GM21576 (cell line): ENCODE data around the gene IRAK2.
"Not testable (repeated sequence)": the region's sequence is repeated elsewhere in the genome, so short reads cannot be mapped to it uniquely, and the experiment has no call there.

Source experiments
- ATAC-seq: cut with Tn5 transposase; IDR thresholded peaks from one replicate; pipeline ENCODE4 v1.9.1; 2021; ENCODE audit warnings: mild to moderate bottlenecking, moderate library complexity; ENCODE audit not compliant: unreplicated experiment

Gene IRAK2

DNA sequence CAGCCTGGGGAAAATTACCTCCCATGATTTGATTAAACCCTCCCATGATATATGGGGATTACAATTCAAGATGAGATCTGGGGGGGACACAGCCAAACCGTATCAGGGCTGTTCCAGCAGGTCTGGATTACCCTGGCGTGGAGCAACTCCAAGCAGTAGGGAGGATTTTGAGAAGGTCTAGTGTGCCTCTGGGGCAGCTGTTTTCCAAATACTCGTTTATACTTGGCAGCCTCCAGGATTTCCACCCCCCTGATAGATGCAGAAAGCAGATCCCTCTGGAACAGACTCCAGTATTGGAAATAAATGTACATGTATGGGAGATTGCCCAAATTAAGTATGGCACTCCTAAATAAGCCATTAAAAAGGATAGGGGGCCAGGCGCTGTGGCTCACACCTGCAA lies 7.7 kb upstream of the IRAK2 start:
- no peak for ATAC-seq

DNA sequence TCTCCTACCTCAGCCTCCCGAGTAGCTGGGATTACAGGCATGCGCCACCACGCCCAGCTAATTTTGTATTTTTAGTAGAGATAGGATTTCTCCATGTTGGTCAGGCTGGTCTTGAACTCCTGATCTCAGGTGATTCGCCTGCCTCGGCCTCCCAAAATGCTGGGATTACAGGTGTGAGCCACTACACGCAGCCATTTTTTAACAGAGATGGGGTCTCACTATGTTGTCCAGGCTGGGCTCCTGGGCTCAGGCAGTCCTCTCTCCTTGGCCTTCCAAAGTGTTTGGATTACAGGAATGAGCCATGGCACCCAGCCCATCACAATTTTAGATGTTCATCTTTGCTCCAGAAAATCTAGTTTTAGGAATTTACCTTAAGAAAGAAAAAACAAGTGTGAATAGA lies 6.2 kb upstream of the IRAK2 start:
- not testable (repeated sequence) for ATAC-seq

DNA sequence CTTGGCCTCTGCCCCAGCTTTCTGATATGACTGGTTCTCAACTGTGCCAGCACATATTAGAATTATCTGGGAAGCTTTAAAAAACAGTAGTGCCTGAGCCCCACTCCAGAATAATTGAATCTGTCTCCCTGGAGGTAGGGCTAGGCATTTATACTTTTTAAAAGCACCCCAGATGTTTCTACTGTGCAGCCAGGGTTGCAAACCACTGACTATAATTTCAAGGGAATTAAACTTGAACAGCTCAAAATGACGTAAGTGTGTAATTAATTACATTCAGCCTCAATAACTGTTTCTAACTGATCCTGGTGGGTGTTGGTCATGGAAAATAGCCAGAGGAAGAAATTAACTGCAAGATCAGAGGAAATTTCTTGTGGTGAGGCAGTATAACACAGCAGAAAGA lies 4.4 kb upstream of the IRAK2 start:
- no peak for ATAC-seq

DNA sequence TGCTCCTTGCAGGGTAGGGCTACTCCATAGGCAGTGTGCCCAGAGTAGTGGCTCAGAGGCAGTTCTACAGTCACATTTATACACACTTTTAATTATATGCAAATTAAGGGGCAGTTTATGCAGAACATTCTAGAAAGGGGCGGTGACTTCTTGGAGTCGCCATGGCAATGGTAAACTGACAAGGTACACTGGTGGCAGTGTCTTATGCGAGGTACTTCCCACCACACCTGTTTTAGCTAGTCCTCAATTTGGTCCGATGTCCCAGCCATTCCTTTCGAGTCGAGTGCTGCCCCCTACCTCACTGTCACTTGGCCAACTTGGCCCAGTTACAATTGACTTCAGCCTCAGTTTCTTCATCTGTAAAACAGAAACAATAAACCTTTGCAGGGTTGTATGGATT lies 3.8 kb upstream of the IRAK2 start:
- no peak for ATAC-seq

DNA sequence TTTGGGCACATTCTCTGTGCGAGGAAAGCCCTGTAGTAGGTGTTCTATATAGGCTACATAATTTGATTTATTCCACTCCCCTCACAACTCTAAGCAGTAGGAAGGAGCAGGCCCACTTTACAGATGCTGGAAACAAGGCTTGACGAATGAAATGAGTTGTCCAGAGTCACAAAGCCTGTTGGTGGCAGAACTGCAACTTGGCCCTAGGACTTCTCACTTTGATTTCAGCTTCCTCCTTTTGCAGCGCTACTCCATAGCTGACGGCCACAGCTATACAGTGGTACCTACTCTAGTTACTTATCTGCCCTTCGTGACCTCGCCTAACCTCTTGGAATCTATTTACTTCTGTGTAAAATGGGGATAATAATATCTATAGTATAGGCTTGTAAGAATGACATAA lies 2.5 kb upstream of the IRAK2 start:
- ATAC-seq = no peak

DNA sequence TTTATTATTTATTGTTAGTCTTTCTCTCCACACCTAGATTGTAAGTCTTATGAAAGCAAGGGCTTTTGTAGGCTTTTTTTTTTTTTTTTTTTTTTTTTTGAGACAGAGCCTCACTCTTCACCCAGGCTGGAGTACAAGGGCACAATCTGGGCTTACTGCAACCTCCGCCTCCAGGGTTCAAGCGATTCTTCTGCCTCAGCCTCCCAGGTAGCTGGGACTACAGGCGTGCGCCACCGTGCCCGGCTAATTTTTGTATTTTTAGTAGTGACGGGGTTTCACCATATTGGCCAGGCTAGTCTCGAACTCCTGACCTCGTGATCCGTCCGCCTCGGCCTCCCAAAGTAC lies 546 bp upstream of the IRAK2 start:
- ATAC-seq = not testable (repeated sequence)

DNA sequence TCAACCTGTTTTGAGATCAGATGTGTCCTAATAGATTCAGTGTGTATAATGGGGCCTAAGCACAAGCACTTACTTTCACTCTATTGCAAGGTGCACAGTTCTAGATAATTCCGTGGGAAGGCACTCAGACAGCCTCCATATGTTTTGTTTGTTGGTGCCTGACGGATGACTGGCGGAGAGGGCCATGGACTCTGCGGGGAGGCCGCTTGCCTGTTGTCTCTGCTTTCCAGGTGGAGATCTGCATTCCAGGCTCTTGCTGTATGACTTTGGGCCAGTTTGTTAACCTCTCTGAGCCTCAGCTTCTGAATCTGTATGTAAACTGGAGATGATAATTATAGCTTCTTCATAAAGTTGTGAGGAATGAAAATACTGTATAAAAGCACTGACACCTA lies 1.5 kb downstream of the IRAK2 start:
- ATAC-seq = no peak

DNA sequence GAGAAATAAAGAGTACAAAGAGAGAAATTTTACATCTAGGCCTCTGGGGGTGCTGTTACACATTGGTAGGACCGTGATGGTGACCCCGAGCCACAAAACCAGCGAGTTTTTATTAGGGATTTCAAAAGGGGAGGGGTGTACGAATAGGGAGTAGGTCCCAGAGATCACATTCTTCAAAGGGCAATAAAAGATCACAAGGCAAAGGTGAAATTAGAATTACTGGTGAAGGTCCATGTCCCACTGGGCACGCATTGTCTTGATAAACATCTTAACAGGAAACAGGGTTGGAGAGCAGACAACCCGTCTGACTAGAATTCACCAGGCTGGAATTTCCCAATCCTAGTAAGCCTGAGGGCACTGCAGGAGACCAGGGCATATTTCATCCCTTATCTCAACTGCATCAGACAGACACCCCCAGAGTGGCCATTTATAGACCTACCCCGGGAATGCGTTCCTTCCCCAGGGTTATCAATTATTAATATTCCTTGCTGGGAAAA lies 4.3 kb downstream of the IRAK2 start:
- ATAC-seq = no peak

DNA sequence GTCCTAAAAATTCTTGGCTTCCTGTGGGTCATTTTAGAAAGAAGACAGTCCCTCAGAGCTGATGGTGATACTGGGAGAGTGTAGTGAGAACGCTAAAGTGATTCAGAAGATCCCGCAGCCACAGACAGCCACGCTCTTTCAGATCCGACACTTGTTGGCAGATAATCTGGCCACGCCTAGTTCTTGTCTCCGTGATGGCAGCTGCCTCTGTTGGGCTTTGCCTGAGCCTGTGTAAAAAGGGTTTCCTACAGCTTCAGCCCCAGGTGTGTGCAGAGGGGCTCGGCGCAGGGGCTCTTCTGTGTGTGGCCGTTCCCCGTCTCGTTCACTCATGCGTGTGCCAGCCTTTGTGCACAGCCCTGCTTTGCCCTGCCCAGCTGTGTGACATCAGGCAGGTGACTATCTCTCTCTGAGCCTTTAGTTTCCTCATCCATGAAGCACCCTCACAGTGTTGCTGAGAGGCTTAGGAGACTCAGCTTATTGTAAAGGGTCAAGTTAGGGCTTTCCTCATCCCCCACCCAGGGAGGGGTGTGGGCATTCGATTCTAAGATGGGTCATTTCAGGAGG lies 6.3 kb downstream of the IRAK2 start:
- no peak for ATAC-seq

DNA sequence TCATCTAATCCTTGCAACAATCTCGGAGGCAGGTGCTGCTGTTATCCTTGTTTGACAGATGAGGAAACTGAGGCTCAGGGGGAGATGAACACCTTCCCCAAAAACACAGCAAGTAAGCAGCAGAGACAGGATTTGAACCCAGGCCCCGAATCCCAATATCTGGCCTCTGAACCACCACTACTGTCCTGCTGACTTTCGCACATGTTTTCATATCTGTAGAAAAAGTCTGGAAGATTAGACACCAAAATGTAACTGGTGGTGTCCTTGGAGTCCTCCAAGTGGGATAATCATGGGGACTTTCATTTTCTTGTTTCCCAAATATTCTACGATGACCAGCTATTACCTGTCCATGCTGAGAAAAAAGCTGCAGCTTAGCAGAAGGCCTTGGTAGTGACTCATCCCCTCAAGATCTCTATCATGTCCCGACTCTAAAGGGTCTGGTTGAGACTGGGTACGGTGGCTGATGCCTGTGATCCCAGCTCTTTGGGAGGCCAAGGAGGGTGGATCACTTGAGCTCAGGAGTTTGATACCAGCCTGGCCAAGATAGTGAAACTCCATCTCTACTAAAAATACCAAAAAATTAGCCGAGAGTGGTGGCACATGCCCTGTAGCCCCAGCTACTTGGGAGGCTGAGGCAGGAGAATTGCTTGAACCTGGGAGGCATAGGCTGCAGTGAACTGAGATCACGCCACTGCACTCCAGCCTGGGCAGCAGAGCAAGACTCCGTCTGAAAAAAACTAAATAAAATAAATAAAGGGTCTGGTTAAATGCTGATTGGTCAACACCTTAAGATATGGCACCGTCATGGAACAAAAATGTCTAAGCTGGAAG lies 8.6 kb downstream of the IRAK2 start:
- no peak for ATAC-seq

DNA sequence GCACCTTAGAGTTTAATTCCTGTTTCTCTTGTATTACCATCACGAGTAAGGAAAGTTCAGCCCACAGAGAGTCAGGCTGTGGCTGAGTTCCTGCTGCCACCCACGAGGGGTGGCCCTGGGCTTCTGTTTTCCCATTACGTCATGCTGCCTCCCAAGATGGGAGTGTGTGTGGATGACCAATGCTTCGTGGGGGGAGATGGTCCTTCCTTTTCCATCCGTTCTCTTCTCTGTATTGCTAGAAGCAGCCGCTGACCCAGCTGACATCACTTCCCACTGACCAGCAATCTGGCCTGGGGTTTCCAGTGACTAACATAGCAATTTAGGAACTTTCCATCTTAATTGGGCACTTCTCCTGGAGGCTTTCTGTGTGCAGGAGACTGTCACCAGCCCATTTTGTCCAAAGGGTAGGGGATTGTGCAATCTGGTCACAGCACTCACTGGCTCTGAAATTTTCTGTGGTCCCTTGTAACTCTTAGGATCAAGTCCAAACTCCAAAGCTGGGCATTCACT lies 9.3 kb downstream of the IRAK2 start:
- no peak for ATAC-seq

DNA sequence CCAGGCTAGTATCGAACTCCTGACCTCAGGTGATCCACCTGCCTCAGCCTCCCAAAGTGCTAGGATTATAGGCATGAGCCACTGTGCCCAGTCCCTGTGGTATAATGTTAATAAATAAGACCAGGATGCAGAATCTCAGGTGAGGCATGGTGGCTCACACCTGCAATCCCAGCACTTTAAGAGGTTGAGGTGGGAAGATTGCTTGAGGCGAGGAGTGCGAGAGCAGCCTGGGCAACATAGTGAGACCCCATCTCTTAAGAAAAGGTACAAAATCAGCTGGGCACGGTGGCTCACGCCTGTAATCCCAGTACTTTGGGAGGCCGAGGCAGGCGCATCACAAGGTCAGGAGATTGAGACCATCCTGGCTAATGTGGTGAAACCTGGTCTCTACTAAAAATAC lies 10.6 kb downstream of the IRAK2 start:
- ATAC-seq = not testable (repeated sequence)

DNA sequence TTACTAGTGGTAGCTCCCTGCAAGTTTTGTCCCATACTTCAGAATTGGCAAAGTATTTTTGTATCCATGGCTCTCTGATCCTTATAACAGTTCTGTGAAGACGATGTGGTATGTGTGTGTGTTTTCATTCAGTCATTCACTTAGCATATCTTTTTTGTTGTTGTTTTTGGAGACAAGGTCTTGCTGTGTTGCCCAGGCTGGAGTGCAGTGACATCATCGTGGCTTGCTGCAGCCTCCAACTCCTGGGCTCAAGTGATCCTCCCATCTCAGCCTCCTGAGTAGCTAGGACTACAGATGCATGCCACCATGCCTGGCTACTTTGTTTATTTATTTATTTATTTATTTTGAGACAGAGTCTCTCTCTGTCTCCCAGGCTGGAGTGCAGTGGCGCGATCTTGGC lies 11.4 kb downstream of the IRAK2 start:
- ATAC-seq = not testable (repeated sequence)

DNA sequence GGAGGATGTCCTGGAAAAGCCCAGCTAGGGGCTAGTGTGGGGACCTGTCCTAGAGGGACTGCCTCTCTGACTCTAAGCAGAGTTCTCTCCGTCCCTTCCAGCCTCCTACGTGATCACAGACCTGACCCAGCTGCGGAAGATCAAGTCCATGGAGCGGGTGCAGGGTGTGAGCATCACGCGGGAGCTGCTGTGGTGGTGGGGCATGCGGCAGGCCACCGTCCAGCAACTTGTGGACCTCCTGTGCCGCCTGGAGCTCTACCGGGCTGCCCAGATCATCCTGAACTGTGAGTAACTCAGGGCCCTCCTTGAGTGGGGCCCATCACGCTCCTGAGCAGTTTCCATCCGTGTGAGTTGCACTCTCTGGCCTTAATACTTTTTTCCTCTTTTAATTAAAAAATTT lies 13.0 kb downstream of the IRAK2 start:
- no peak for ATAC-seq

DNA sequence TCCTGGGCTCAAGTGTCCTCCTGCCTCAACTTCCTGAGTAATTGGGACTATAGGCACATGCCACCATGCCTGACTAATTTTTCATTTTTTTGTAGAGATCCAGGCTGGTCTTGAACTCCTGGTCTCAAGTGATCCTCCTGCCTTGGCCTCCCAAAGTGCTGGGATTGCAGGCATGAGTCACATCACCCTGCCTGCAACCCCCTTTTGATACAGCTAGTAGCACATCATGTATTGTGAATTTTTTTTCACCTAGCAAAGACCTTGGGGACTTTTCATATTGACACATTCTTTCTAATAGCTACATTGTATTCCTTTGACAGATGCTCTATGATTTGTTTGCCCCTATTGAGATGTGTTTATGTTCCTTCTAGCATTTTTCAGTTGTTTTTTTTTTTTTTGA lies 14.2 kb downstream of the IRAK2 start:
- ATAC-seq = no peak

DNA sequence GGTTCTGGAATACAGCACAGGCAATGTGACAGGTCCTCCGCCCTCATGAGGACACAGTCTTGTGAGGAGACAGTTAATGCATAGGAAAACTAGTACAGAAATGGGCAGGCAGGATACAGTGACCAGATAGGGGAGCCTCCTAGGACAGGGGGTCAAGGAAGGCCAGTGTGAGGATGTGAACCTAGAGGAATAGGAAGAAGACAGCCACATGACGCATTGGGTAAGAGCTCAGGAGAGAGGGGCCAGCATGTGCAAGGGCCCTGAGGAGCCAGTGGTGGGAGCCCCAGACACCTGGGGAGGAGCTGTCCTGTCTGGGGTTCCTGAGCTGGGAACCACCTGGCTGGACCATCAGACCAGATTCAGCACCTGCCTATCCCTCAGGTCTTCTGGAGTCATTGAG lies 15.6 kb downstream of the IRAK2 start:
- ATAC-seq = no peak

DNA sequence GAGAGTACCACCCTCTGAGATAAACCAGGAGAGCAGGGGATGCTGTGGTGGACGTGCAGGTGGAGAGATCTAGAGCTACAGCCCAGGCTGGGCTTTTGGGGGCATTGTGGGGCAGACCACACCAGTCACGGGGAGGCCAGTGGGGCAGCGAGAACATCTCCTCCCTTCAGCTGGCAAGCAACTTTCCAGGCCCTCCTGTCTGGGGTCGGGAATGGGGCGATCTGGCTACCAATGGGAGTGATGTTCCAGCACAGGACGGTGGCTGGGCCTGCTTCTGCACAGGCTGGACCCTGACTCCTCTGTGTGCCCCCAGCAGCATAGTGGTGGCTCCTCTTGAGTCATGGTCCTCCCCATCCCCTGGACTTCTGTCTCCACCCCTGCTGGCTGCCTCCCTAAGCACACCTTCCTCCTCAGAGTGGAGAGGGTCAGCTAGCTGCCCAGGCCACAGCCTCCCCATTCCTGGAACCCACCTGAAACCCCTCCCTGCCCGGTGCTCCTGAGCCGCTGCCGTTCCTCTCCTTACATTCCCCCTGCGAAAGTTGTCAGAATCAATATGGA lies 16.1 kb downstream of the IRAK2 start:
- no peak for ATAC-seq

DNA sequence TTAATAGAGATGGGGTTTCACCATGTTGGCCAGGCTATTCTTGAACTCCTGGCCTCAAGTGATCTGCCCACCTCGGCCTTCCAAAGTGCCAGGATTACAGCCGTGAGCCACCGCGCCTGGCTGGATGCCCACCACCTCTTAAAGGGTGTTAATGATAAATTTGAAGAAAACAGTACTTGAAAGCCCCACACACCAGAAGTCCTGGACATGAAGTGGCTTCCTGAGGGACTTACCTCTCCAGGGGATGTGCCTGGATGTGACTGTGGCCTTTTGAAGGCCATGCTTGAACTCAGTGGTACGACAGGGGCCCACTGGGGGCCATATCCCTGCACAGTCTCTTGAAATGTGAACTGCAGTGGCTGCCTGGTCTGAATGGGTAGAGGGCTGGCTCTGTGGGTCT lies 18.2 kb downstream of the IRAK2 start:
- no peak for ATAC-seq

DNA sequence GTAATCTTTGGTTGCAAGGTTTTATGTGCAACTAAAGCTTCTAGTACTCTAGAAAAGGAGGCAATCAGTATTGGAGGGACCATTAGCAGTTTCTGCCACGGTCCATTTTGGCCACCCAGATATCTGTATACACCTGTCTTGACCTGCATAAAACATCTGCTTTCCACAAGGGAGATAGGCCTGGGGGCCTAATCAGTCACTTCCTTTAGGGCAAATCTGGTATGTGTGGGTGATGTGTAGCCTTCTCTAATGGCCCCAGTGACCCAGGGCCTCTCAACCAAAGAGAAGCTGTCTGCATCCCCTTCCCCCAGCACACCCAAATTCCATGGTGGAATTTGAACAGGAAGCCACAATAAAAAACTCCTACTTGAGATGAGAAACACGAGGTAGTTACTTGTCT lies 19.5 kb downstream of the IRAK2 start:
- no peak for ATAC-seq

DNA sequence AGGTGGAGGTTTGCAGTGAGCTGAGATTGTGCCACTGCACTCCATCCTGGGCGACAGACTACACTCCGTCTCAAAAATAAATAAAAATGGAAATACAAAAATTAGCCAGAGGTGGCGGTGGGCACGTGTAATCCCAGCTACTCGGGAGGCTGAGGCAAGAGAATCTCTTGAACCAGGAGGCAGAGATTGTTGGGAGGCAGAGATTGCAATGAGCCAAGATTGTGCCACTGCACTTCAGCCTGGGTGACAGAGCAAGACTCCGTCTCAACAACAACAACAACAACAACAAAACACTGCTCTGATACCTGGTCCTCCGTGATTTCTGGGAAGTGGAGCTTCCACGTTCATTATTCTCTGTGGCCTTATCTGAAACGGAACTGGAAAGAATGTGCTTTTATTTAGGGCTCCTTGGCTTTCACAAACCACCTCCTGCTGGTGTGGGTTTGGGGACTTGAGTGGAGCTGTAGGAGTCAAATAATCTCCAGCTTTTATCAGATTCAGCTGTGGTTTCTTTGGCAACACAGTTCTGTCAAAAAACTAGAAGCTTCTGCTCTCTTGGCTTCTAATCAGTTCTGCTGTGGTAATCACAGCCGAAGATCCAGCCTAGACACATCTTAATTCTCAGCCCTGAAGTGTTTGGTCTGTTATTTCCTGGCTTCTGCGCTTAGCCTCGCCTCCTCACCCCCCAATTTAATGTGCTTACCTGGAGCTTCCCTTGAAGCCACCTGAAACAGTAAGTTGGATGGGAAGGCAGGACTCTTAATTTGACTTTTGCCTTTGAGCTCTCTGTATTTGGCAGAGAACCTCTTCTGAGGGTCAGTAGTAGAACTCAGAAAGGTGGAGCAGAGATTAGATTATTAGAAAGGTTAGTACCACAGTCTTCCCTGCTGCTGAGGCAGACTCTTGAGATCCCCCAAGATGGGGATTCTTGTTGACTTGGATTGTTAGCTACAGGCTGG lies 21.4 kb downstream of the IRAK2 start:
- no peak for ATAC-seq

DNA sequence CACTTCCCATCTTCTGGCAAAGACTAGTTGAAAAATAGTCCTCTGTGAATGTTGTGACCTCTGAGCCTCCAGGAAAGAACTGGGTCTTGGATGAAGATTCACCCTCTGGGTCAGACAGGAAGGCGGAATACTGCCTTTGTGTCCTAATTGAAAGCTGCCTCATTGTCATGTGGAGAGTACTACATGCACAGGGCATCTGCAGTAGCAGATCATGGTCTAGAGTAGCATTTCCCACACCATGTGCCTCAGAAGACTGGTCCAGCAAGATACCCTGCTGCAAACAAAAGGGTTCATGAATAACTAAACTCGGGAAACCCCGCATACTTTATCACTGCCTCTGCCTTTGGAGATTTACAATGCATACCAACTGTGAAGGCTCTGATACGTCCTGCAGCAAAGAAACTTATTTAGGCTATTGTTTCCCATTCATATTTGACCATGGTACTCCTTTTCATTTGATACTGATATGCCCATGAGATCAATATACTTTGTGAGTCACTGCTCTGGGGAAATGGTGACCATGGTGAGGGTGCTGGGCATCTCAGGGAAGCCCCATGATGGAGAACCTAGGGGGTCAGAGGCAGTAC lies 22.7 kb downstream of the IRAK2 start:
- no peak for ATAC-seq
